Thymus (tissue), 11 donors: Measurements from ENCODE around the gene SLC16A12. TPM values are rescaled to one million over a fixed set of nuclear protein-coding genes. Genes with fewer than 3 reads are reported as not detected.
A peak's percentile ranks its signal among the peaks of the same experiment; 100 is the strongest.

ENCODE experiments used
- DNase-seq, 9 donors: peaks; one replicate each; pipeline ENCODE4 v3.0.0-alpha.2; 2013; ENCODE audit warnings: low spot score in 9 of 9, low read depth in 6 of 9, missing footprints in 1 of 9
- H3K27ac ChIP-seq, 2 donors: one replicate each; pipeline ENCODE4 v1.5.1; 2013; ENCODE audit warnings: control low read depth in 1 of 2, low read depth in 1 of 2, low read length in 1 of 2, mild to moderate bottlenecking in 1 of 2, moderate library complexity in 1 of 2
- H3K27me3 ChIP-seq, 2 donors: one replicate each; pipeline ENCODE4 v1.5.1; 2013; ENCODE audit warnings: low read length in 1 of 2; ENCODE audit not compliant: control insufficient read depth in 2 of 2, insufficient read depth in 1 of 2
- H3K36me3 ChIP-seq, 2 donors: one replicate each; pipeline ENCODE4 v1.5.1; 2013; ENCODE audit warnings: low read length in 1 of 2, mild to moderate bottlenecking in 1 of 2, moderate library complexity in 1 of 2; ENCODE audit not compliant: control insufficient read depth in 2 of 2, insufficient read depth in 2 of 2
- H3K4me1 ChIP-seq, 2 donors: one replicate each; pipeline ENCODE4 v1.5.1; 2013; ENCODE audit warnings: low read length in 2 of 2; ENCODE audit not compliant: control insufficient read depth in 2 of 2, insufficient read depth in 2 of 2
- H3K4me3 ChIP-seq, 2 donors: one replicate each; pipeline ENCODE4 v1.5.1; 2013; ENCODE audit warnings: low read length in 2 of 2, control low read depth in 1 of 2, mild to moderate bottlenecking in 1 of 2
- H3K9me3 ChIP-seq, 2 donors: one replicate each; pipeline ENCODE4 v1.5.1; 2013; ENCODE audit warnings: low read length in 1 of 2, mild to moderate bottlenecking in 1 of 2; ENCODE audit not compliant: control insufficient read depth in 2 of 2, insufficient read depth in 1 of 2
- WGBS: extraction: QIAGEN DNeasy Blood & Tissue Kit; methylation state at CpG from one replicate; pipeline ENCODE4 v1.1.7; 2013; 5-methylcytosine and 5-hydroxymethylcytosine counted together
- polyA plus RNA-seq: library from polyadenylated mRNA; stranded (reverse); fragments of 200-250 nt; gene quantifications from one replicate; pipeline ENCODE4 v1.2.3, GENCODE V29; 2013
- total RNA-seq: library from RNA; stranded (reverse); fragments of 120-200 nt; gene quantifications from one replicate; pipeline ENCODE4 v1.2.4, GENCODE V29; 2013
- donor health status: healthy.

The SLC16A12 gene
- total and polyA plus RNA-seq, 2 donors, result 0.24 to 1.5 TPM

- DNase-seq, result peak in 4 of 9 donors; percentile 29 to 61 (median 42)
- H3K4me3 ChIP-seq, result no peak overlapping the region
- H3K27ac ChIP-seq, result no peak overlapping the region
- no peaks in the 10 kb centered on the region for H3K27me3 ChIP-seq
- no peaks in the 10 kb centered on the region for H3K9me3 ChIP-seq
- 69% methylated on average over 5 of the region's 5 CpGs for WGBS
- H3K4me1 ChIP-seq, result no peaks in the 10 kb centered on the region
- H3K36me3 ChIP-seq, result peaks cover 0 to under 1% of the 10 kb centered on the region in 2 donors
Measured at GRCh38 chr10:89426230-89426868, 109.0 kb downstream of the SLC16A12 start.

- H3K27ac ChIP-seq, result no peak overlapping the region
- H3K36me3 ChIP-seq, result peaks cover 5 to 6% of the 10 kb centered on the region in 2 donors
- WGBS, result 97% methylated on average over 5 of the region's 5 CpGs
- no peaks in the 10 kb centered on the region for H3K4me1 ChIP-seq
- no peak overlapping the region for H3K4me3 ChIP-seq
- DNase-seq, result no peak
- no peaks in the 10 kb centered on the region for H3K9me3 ChIP-seq
- H3K27me3 ChIP-seq, result no peaks in the 10 kb centered on the region
Measured at GRCh38 chr10:89425000-89425399, 110.4 kb downstream of the SLC16A12 start.

GRCh38 chr10:89421018-89421476, 114.3 kb downstream of the SLC16A12 start:
- H3K9me3 ChIP-seq, result no peaks in the 10 kb centered on the region
- DNase-seq, result no peak
- peaks cover 5 to 19% of the 10 kb centered on the region in 2 donors for H3K36me3 ChIP-seq
- no peak overlapping the region for H3K27ac ChIP-seq
- H3K27me3 ChIP-seq, result no peaks in the 10 kb centered on the region
- WGBS, result 97% methylated on average over 2 of the region's 2 CpGs
- H3K4me1 ChIP-seq, result peaks cover 0 to 3% of the 10 kb centered on the region in 2 donors
- H3K4me3 ChIP-seq, result no peak overlapping the region

- H3K27me3 ChIP-seq, result no peaks in the 10 kb centered on the region
- H3K9me3 ChIP-seq, result no peaks in the 10 kb centered on the region
- H3K4me1 ChIP-seq, result peaks cover 0 to 3% of the 10 kb centered on the region in 2 donors
- no peak overlapping the region for H3K27ac ChIP-seq
- DNase-seq, result peak in 1 of 9 donors; percentile 23
- WGBS, result 66% methylated on average over 3 of the region's 3 CpGs
- peaks cover 5 to 19% of the 10 kb centered on the region in 2 donors for H3K36me3 ChIP-seq
- H3K4me3 ChIP-seq, result no peak overlapping the region
Measured at GRCh38 chr10:89419548-89419947, 115.8 kb downstream of the SLC16A12 start.

GRCh38 chr10:89416465-89416864, 118.9 kb downstream of the SLC16A12 start:
- no peak overlapping the region for H3K4me3 ChIP-seq
- no peaks in the 10 kb centered on the region for H3K27me3 ChIP-seq
- peaks cover 0 to 8% of the 10 kb centered on the region in 2 donors for H3K9me3 ChIP-seq
- peaks cover 5 to 19% of the 10 kb centered on the region in 2 donors for H3K36me3 ChIP-seq
- DNase-seq, result no peak
- WGBS, result 97% methylated on average over 1 of the region's 1 CpG
- H3K27ac ChIP-seq, result no peak overlapping the region
- H3K4me1 ChIP-seq, result peaks cover 3 to 8% of the 10 kb centered on the region in 2 donors

- Histone ChIP-seq H3K27ac (peak overlapping the region; percentile 80 to 96), H3K36me3 (peaks cover 0 to 12% of the 10 kb centered on the region in 2 donors), H3K27me3 (no peaks in the 10 kb centered on the region), H3K4me3 (peak overlapping the region; percentile 62 to 93), H3K4me1 (peaks cover 3 to 8% of the 10 kb centered on the region in 2 donors), H3K9me3 (peaks cover 0 to 8% of the 10 kb centered on the region in 2 donors)
- 3% methylated on average over 66 of the region's 66 CpGs for WGBS
- DNase-seq, result peak in 6 of 9 donors; percentile 29 to 60 (median 33)
Measured at GRCh38 chr10:89414879-89415821, 120.2 kb downstream of the SLC16A12 start.

GRCh38 chr10:89414146-89414878, 121.1 kb downstream of the SLC16A12 start, which contains the start of gene IFIT5:
Gene IFIT5 (plus strand): TSS chr10:89414568. CDS start chr10:89414799, 231 bp downstream.
- Histone ChIP-seq H3K9me3 (peaks cover 0 to 8% of the 10 kb centered on the region in 2 donors), H3K27me3 (no peaks in the 10 kb centered on the region), H3K27ac (peak within 1 kb of the TSS; percentile 80 to 96), H3K4me1 (peaks cover 3 to 8% of the 10 kb centered on the region in 2 donors), H3K4me3 (peak within 1 kb of the TSS; percentile 62 to 93), H3K36me3 (peaks cover 0 to 12% of the 10 kb centered on the region in 2 donors)
- DNase-seq, result peak; percentile 50 to 92 (median 70)
- under 1% methylated on average over 48 of the region's 48 CpGs for WGBS

GRCh38 chr10:89413398-89413912, 121.9 kb downstream of the SLC16A12 start:
- peaks cover 0 to 12% of the 10 kb centered on the region in 2 donors for H3K36me3 ChIP-seq
- no peak for DNase-seq
- H3K4me3 ChIP-seq, result peak overlapping the region; percentile 62 to 93
- H3K4me1 ChIP-seq, result peaks cover 3 to 8% of the 10 kb centered on the region in 2 donors
- 82% methylated on average over 7 of the region's 7 CpGs for WGBS
- H3K27ac ChIP-seq, result no peak overlapping the region
- no peaks in the 10 kb centered on the region for H3K27me3 ChIP-seq
- peaks cover 0 to 8% of the 10 kb centered on the region in 2 donors for H3K9me3 ChIP-seq
